ENCODE measurements around the gene PIAS4.

PIAS4 gene

DNA sequence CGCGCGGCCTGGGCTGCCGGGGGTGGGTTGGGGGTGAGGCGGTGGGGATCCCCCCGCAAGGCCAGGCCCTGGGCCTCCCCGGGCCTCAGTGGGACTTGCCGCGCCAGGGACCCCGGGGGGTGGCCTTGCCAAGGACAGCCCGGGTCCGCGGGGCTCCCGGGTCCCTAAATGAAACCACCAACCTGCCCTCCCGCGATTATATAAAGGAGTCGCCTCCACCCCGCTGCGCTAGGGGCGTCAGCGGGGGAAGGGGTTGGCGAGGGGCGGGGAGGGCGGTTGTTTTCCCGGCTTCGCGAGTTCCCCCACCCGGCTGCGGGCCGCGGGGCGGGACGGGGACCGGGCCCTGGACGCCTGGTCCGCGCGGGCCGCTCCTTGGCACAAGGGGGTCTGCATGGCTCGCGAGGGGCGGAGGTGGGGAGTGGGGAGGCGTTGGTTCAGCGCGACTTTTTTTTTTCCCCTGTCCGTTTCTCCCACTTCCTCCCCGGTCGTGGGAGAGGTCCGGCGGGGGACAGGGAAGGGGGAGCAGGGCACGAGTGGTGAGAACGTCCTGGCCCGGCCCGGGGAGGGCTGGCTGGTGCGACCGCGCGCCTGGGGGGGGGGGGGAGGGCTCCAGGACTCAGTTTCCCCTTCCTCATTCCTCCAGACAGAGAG, 60.0 kb downstream of the PIAS4 start:
- TF ChIP-seq GATA2 (IDR thresholded peaks at IDR 0.05; ENCODE audit: low read depth, low read length) (no peak), GATA3 (IDR thresholded peaks at IDR 0.05; ENCODE audit: low read depth, low read length) (no peak)

GRCh38 chr19:4068047-4068966, 60.8 kb downstream of the PIAS4 start:
- TF ChIP-seq GATA2 (IDR thresholded peaks at IDR 0.05; ENCODE audit: low read depth, low read length): no peak
- no peak for TF ChIP-seq GATA3 (IDR thresholded peaks at IDR 0.05; ENCODE audit: low read depth, low read length)

DNA sequence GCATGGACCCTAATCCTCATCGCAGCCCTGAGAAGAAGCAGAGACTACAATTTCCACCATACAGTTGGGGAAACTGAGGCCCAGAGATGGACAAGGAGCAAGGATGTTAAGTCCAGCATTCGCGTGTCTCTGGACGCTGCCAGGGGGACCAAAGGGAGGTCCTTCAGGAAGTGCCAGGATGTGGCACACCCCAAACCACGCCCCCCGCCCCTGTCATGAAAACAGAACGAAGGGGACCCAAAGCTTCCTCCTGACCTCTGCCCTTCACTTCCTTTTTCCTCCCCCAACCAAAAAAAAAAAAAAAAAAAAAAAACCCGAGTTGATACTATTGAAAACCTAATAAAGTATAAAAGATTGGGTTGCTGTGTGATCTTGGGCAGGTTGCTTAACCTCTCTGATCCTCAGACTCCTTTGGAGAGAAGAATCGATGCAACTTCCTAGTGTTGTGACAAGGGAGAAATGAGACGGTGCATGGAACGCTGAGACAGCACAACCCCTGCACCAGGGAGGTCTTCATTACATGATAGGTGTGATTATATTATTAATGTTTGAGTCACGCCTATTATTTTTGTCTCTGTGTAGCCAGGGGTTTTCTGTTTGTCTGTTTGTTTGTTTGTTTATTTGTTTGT, 61.9 kb downstream of the PIAS4 start:
- TF ChIP-seq GATA2 (IDR thresholded peaks at IDR 0.05; ENCODE audit: low read depth, low read length) (no peak), GATA3 (IDR thresholded peaks at IDR 0.05; ENCODE audit: low read depth, low read length) (no peak)

DNA sequence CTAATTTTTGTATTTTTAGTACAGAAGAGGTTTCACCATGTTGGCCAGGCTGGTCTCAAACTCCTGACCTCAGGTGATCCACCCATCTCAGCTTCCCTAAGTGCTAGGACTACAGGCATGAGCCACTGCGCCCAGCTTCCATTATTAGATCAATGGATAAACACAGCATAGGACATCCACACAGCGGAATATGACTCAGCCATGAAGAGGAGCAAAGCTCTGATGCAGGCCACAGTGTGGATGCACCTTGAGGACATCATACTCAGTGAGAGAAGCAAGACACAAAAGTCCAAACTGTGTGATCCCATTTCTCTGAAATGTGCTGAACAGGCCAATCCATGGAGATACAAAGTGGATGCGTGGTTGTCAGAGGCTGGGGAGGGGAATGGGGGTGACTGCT, 64.1 kb downstream of the PIAS4 start:
- TF ChIP-seq GATA2 (IDR thresholded peaks at IDR 0.05; ENCODE audit: low read depth, low read length): no peak

DNA sequence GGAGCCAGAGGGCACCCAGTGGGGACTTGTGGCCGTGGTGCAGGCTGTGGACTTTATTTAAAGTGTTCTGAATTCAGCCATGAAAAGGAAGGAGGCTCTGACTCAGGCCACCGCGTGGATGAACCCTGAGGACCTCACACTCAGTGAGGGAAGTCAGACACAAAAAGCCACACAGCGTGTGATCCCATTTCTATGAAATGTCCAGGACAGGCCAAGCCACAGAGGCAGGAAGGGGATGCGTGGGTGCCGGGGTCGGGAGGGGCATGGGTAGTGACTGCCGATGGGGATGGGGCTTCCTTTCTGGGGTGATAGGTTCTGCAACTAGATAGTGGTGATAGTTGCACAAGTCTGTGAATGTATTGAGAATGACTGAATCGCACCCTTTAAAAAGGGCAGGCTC, 67.8 kb downstream of the PIAS4 start:
- TF ChIP-seq GATA3 (IDR thresholded peaks at IDR 0.05; ENCODE audit: low read depth, low read length) (no peak), GATA2 (IDR thresholded peaks at IDR 0.05; ENCODE audit: low read depth, low read length) (no peak)

- TF ChIP-seq GATA2 (IDR thresholded peaks at IDR 0.05; ENCODE audit: low read depth, low read length) (no peak), GATA3 (IDR thresholded peaks at IDR 0.05; ENCODE audit: low read depth, low read length) (no peak)
These were observed 69.5 kb downstream of the PIAS4 start for GRCh38 chr19:4077007-4077374.

DNA sequence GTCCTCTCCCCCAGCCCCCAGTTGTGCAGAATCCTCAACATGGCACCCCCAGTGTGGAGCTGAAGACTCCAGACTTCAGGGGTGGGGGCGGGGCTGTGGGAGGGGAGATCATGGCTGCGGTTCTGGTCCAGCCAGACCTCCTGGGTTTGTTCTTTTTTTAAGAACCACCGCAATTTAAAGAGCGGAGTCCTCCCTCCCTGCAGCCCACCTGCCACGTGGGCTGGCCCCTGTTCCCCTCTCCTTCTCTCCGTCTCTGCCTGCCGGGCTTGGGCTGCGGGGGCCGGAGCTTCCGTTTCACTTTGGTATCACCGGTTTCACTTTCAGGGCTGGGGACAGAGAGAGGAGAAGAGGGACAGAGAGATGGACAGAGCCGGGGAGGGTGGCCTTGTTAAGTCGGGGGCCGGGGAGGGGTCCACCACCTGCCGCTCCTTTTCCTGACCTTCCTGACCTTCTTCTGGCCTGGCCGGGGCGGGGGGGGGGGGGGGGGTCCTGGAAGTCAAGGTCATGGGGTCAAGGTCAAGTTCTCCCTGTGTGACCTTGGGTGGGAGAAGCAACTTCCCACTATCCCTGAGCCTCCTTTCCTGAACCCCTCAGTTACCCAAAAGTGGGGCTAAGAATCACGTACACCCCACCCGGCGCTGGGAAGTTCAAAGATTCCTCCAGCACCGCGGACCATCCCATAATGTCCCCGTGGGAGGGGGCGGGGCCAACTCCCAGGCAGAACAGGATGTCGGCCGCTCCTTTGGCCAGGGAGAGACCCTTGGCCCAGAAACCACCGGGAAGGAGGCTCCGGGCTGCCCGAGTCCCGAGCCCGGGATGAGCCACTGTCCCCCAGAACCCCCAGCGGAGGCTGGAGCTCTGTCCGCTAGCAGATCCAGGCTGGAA, 70.5 kb downstream of the PIAS4 start:
- no peak for TF ChIP-seq GATA3 (IDR thresholded peaks at IDR 0.05; ENCODE audit: low read depth, low read length)
- TF ChIP-seq GATA2 (IDR thresholded peaks at IDR 0.05; ENCODE audit: low read depth, low read length): no peak

GRCh38 chr19:4080473-4080872, 72.9 kb downstream of the PIAS4 start:
- TF ChIP-seq GATA2 (IDR thresholded peaks at IDR 0.05; ENCODE audit: low read depth, low read length): no peak
- TF ChIP-seq GATA3 (IDR thresholded peaks at IDR 0.05; ENCODE audit: low read depth, low read length): no peak

DNA sequence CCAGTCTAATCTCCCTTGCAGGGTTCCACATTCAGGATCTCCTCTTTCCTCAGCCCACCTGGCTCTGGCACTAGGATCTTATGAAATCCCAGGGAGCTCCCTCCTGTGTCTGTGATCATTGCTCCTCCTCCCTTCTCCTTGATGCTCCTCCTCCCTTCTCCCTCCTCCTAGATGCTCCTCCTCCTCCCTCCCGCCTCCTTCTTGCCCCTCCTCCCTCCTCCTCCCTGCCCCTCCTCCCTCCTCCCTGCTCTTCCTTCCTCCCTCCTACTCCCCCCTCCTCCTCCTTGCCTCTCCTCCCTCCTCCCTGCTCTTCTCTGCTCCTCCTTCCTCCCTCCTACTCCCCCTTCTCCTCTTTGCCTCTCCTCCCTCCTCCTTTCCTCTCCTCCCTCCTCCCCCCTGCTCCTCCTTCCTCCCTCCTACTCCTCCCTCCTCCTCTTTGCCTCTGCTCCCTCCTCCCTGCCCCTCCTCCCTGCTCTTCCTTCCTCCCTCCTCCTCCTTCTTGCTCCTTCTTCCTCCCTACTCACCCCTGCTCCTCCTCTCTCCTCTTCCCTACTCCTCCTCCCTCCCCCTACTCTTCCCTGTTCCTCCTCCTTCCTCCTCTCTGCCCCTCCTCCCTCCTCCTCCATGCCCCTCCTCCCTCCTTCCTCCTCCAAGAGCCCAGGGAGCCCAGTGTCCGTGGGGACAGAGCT, 74.0 kb downstream of the PIAS4 start:
- no peak for TF ChIP-seq GATA2 (IDR thresholded peaks at IDR 0.05; ENCODE audit: low read depth, low read length)
- TF ChIP-seq GATA3 (IDR thresholded peaks at IDR 0.05; ENCODE audit: low read depth, low read length): no peak

DNA sequence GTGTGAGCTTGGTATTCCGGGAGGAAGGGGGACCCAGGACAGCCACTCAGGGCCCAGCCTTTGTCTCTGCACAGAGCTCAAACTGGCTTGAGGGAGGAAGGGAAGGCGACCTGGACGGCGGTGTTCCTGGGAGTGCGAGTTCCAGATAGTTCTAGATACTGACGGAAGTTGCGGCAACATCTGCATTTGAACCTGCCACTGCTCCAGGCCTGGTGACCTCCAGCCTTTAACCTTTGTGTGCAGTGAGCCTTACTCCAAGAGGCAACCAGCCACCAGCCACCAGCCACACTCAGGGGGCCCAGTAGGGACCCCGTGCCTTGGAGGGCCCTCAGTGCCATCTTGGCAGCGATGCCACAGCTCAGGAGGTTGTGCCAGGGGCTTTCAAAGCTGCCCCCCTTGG, 74.6 kb downstream of the PIAS4 start:
- TF ChIP-seq GATA3 (IDR thresholded peaks at IDR 0.05; ENCODE audit: low read depth, low read length) (no peak), GATA2 (IDR thresholded peaks at IDR 0.05; ENCODE audit: low read depth, low read length) (no peak)

- no peak for TF ChIP-seq GATA2 (IDR thresholded peaks at IDR 0.05; ENCODE audit: low read depth, low read length)
- no peak for TF ChIP-seq GATA3 (IDR thresholded peaks at IDR 0.05; ENCODE audit: low read depth, low read length)
These were observed 76.4 kb downstream of the PIAS4 start for GRCh38 chr19:4083677-4084546.

DNA sequence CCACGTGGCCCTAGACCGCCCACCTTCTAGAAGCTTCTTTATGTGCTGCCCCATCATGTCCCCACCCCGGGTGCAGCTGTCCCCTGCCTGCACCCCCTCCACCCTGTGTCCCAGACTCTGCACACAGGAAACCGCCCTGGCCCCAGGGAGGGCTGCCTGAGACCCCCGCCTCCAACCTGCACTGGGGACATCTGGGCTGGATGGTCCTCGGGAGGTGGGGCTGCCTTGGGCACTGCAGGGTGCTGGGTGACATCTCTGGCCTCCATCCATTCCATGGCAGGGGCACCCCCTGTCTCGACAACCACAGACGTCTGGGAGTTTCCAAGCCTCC, 77.0 kb downstream of the PIAS4 start:
- TF ChIP-seq GATA2 (IDR thresholded peaks at IDR 0.05; ENCODE audit: low read depth, low read length) (no peak), GATA3 (IDR thresholded peaks at IDR 0.05; ENCODE audit: low read depth, low read length) (no peak)
